ENCODE data around the gene ELOVL5.

Gene ELOVL5

DNA sequence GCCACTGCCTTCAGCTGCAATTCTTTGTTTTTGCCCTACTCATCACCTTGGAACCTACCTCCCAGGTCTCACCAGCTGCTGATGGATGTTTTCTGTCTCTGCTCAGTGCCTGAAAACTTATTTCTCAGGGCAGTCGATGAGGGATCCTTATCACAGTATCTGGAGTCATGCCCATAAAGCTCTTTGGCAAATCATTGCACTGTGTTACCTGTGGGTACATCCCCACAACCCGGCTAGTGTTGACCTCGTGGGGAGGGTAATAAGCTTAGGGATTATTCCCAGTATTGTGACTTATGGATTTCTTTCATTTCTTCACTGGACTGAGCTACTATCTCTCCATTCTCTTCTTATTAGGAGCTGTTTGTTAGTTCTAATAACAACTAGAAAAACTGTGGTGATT lies 91.7 kb downstream of the ELOVL5 start:
- TF ChIP-seq, protein P1, sequence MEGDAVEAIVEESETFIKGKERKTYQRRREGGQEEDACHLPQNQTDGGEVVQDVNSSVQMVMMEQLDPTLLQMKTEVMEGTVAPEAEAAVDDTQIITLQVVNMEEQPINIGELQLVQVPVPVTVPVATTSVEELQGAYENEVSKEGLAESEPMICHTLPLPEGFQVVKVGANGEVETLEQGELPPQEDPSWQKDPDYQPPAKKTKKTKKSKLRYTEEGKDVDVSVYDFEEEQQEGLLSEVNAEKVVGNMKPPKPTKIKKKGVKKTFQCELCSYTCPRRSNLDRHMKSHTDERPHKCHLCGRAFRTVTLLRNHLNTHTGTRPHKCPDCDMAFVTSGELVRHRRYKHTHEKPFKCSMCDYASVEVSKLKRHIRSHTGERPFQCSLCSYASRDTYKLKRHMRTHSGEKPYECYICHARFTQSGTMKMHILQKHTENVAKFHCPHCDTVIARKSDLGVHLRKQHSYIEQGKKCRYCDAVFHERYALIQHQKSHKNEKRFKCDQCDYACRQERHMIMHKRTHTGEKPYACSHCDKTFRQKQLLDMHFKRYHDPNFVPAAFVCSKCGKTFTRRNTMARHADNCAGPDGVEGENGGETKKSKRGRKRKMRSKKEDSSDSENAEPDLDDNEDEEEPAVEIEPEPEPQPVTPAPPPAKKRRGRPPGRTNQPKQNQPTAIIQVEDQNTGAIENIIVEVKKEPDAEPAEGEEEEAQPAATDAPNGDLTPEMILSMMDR (IDR thresholded peaks at IDR 0.05), result no peak

- TF ChIP-seq, protein P1 (IDR thresholded peaks at IDR 0.05), result no peak
Observed at GRCh38 chr6:53252177-53252692, 96.5 kb downstream of the ELOVL5 start.

DNA sequence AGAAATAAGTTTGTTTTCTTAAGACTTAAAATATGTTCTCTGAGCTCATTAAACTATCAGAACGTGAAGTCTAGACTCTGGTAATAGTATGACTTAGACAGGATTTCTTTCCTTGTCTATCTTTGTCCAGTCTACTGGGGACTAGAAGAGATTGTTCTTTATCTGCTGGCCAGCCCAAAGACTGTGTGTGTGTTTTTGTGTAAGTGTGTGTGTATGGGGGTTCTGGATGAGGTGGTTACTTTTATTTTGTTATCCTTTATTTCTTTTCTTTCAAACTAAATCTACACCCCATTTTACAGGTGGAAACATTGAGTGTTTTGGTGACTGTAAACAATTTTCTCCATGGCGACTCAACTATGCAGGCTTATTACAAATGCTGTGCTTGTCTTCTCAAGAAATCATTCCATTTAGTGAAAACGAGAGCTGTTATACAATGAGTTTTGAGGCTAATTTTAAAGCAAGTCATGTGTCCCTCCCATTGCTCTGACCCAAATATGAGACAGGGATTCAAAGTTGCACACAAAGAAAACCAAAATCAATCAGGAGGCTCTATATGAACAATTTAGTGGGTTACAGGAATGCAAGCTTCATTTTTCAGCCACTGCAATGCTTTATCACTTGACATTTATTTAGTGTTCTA lies 97.6 kb downstream of the ELOVL5 start:
- TF ChIP-seq, protein P1 (IDR thresholded peaks at IDR 0.05), result no peak

- TF ChIP-seq, protein P1 (IDR thresholded peaks at IDR 0.05), result no peak
Observed at GRCh38 chr6:53250176-53251032, 98.3 kb downstream of the ELOVL5 start.

DNA sequence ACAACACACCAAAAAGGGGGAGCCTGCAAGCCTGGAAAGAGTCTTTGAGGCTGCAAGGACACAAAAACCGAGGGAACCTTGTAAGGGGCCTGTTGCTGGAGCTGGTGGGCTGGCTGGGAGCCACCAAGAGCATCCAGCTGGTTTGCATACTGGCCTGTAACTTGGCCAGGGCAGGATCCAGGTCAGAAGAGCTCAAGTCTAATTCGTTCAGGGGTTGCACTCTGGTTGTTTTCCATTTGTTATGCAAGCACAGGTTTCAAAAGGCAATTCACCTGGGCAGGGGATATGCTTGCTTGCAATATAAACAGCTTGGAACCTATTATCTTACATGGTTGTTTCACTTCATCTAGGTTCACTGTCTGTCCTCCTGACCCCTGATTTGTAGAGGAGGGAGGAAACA lies 101.8 kb downstream of the ELOVL5 start:
- TF ChIP-seq, protein P1 (IDR thresholded peaks at IDR 0.05), result no peak

GRCh38 chr6:53244958-53245357 lies 103.8 kb downstream of the ELOVL5 start:
- TF ChIP-seq, protein P1 (IDR thresholded peaks at IDR 0.05), result no peak

DNA sequence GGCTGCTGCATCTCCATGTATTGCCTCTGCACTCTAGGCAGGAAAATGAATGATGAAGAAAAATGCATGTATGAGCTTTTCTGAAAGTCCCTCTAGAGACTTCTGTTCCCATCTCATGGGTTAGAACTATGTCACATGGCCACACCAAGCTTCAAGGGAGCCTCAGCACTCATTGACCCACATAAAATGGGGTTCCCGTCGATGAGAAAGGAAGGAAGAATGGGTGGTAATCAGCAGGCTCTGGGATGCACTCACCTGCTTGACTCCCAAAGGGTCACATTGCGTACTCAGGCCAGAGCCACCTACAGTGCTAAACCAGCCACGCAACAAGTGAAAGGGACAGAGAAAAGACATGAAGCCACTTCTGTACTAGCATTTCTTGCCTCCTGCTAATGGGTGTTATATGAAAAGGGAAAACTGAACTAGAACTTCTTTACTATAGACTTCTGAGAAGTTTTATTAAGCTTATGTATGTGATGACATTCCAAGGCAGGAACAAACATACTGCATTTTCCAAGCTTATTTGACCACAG lies 104.3 kb downstream of the ELOVL5 start:
- TF ChIP-seq, protein P1 (IDR thresholded peaks at IDR 0.05), result no peak
